Measurements from ENCODE around the gene CILP2. TPM values are rescaled to one million over a fixed set of nuclear protein-coding genes. Genes with fewer than 3 reads are reported as not detected.

CILP2 gene
- total RNA-seq, 1 donor from 2014 or later, result 0.40 TPM

- no peak for DNase-seq
- ATAC-seq (ENCODE audit: poor library complexity), result no peak
- intact Hi-C loops (cut with DNase I), result no loop called here
These were observed 14.7 kb downstream of the CILP2 start for GRCh38 chr19:19552798-19553197.

- intact Hi-C loops (cut with DNase I), result no loop called here
- no peak for DNase-seq
- ATAC-seq (ENCODE audit: poor library complexity), result no peak
These were observed 15.6 kb downstream of the CILP2 start for GRCh38 chr19:19553670-19554069.

- DNase-seq (peak; percentile 72), ATAC-seq (ENCODE audit: poor library complexity) (peak; percentile 73)
- intact Hi-C loops (cut with DNase I), result no loop called here
These were observed 16.3 kb downstream of the CILP2 start for GRCh38 chr19:19554074-19555023.

GRCh38 chr19:19558055-19558454, 20.0 kb downstream of the CILP2 start:
- no peak for ATAC-seq (ENCODE audit: poor library complexity)
- no peak for DNase-seq
- intact Hi-C loops (cut with DNase I), result no loop called here

- intact Hi-C loops (cut with DNase I), result no loop called here
- DNase-seq (no peak), ATAC-seq (ENCODE audit: poor library complexity) (no peak)
These were observed 20.6 kb downstream of the CILP2 start for GRCh38 chr19:19558636-19559035.

- intact Hi-C loops (cut with DNase I), result no loop called here
- ATAC-seq (ENCODE audit: poor library complexity) (no peak), DNase-seq (no peak)
These were observed 21.9 kb downstream of the CILP2 start for GRCh38 chr19:19559931-19560330.

- DNase-seq, result no peak
- ATAC-seq (ENCODE audit: poor library complexity), result no peak
- intact Hi-C loops (cut with DNase I), result no loop called here
These were observed 24.0 kb downstream of the CILP2 start for GRCh38 chr19:19561946-19562664.

- intact Hi-C loops (cut with DNase I), result no loop called here
- DNase-seq, result no peak
- no peak for ATAC-seq (ENCODE audit: poor library complexity)
These were observed 24.7 kb downstream of the CILP2 start for GRCh38 chr19:19562665-19563347.

GRCh38 chr19:19563348-19563848, 25.3 kb downstream of the CILP2 start:
- intact Hi-C loops (cut with DNase I), result no loop called here
- ATAC-seq (ENCODE audit: poor library complexity) (no peak), DNase-seq (no peak)

- ATAC-seq (ENCODE audit: poor library complexity) (no peak), DNase-seq (no peak)
- intact Hi-C loops (cut with DNase I), result no loop called here
These were observed 28.2 kb downstream of the CILP2 start for GRCh38 chr19:19566306-19566705.

- ATAC-seq (ENCODE audit: poor library complexity) (no peak), DNase-seq (no peak)
- intact Hi-C loops (cut with DNase I), result no loop called here
These were observed 29.3 kb downstream of the CILP2 start for GRCh38 chr19:19567391-19567790.

- no peak for DNase-seq
- intact Hi-C loops (cut with DNase I), result no loop called here
- ATAC-seq (ENCODE audit: poor library complexity), result no peak
These were observed 31.0 kb downstream of the CILP2 start for GRCh38 chr19:19568802-19569756.

GRCh38 chr19:19570571-19570970, 32.5 kb downstream of the CILP2 start:
- DNase-seq (no peak), ATAC-seq (ENCODE audit: poor library complexity) (no peak)
- intact Hi-C loops (cut with DNase I), result no loop called here

GRCh38 chr19:19571071-19571786, 33.2 kb downstream of the CILP2 start:
- intact Hi-C loops (cut with DNase I), result no loop called here
- DNase-seq (no peak), ATAC-seq (ENCODE audit: poor library complexity) (no peak)

- DNase-seq (no peak), ATAC-seq (ENCODE audit: poor library complexity) (no peak)
- intact Hi-C loops (cut with DNase I), result no loop called here
These were observed 37.3 kb downstream of the CILP2 start for GRCh38 chr19:19575411-19575810.

GRCh38 chr19:19578252-19578651, 40.2 kb downstream of the CILP2 start:
- intact Hi-C loops (cut with DNase I), result no loop called here
- ATAC-seq (ENCODE audit: poor library complexity), result no peak

GRCh38 chr19:19579533-19580361, 41.7 kb downstream of the CILP2 start:
- intact Hi-C loops (cut with DNase I), result no loop called here
- ATAC-seq (ENCODE audit: poor library complexity) (no peak), DNase-seq (no peak)

More at GRCh38 chr19:19578252-19578651, 40.2 kb downstream of the CILP2 start:
- DNase-seq, result no peak
